PC-3 (cell line): ENCODE measurements around the gene SENP8.

ENCODE experiments used
- CTCF ChIP-seq: fragments of 300-600 bp; sonication (generic); conservative IDR thresholded peaks from 2 replicates; pipeline ENCODE4 v1.5.1; 2017; ENCODE audit warnings: antibody characterized with exemption, low read depth, mild to moderate bottlenecking, low read length
- EZH2 ChIP-seq: fragments of 300-600 bp; sonication (generic); IDR thresholded peaks from one replicate; pipeline ENCODE4 v1.6.1; 2017; ENCODE audit warnings: antibody characterized with exemption, mild to moderate bottlenecking, low read length; ENCODE audit not compliant: unreplicated experiment

GRCh38 chr15:72099155-72099554 lies 19.0 kb upstream of the SENP8 start:
- no peak for TF ChIP-seq EZH2
- TF ChIP-seq CTCF: no peak
